GM12878 (cell line): ENCODE results near the gene RPS6KA4. TPM values are rescaled to one million over a fixed set of nuclear protein-coding genes. Genes with fewer than 3 reads are reported as not detected.
A peak's percentile ranks its signal among the peaks of the same experiment; 100 is the strongest.

Experiments used
- CREM ChIP-seq: IDR thresholded peaks from 2 replicates; pipeline ENCODE4 v1.6.1; 2014; ENCODE audit warnings: antibody characterized with exemption, low read depth
- EZH2 ChIP-seq: IDR thresholded peaks from 2 replicates; pipeline ENCODE4 v1.6.1; 2012; ENCODE audit warnings: low read depth, mild to moderate bottlenecking, control low read depth, inconsistent platforms, low read length, borderline replicate concordance; ENCODE audit not compliant: control insufficient read depth
- FOXM1 ChIP-seq: IDR thresholded peaks from 2 replicates; pipeline ENCODE4 v1.6.1; 2012; ENCODE audit warnings: low read depth, mild to moderate bottlenecking, inconsistent platforms, low read length, moderate library complexity
- HDGF ChIP-seq: fragments of 450-650 bp; IDR thresholded peaks from 2 replicates; pipeline ENCODE4 v1.6.1; 2016; ENCODE audit warnings: antibody characterized with exemption
- JUND ChIP-seq: IDR thresholded peaks from 2 replicates; pipeline ENCODE4 v1.6.1; 2012; ENCODE audit warnings: low read depth, mild to moderate bottlenecking, low read length, improper control_type of control experiment, moderate library complexity
- KDM1A ChIP-seq: fragments of 200-600 bp; sonication (generic); IDR thresholded peaks from 2 replicates; pipeline ENCODE4 v1.6.1; 2016; ENCODE audit warnings: borderline replicate concordance
- MEF2B ChIP-seq: fragments of 450-650 bp; IDR thresholded peaks from 2 replicates; pipeline ENCODE4 v1.6.1; 2018; ENCODE audit warnings: mild to moderate bottlenecking, moderate library complexity; ENCODE audit not compliant: partially characterized antibody, poor library complexity, severe bottlenecking
- MTA2 ChIP-seq: fragments of 450-650 bp; IDR thresholded peaks from 2 replicates; pipeline ENCODE4 v1.6.1; 2016; ENCODE audit warnings: low read depth, mild to moderate bottlenecking, moderate library complexity
- RFX5 ChIP-seq: IDR thresholded peaks from 2 replicates; pipeline ENCODE4 v1.6.1; 2011; ENCODE audit warnings: low read depth, low read length, improper control_type of control experiment
- SPI1 ChIP-seq: IDR thresholded peaks from 2 replicates; pipeline ENCODE4 v1.6.1; 2011; ENCODE audit warnings: low read depth, mild to moderate bottlenecking, low read length, moderate library complexity, borderline replicate concordance; ENCODE audit not compliant: insufficient read depth
- TAF1 ChIP-seq: IDR thresholded peaks from 2 replicates; pipeline ENCODE4 v1.6.1; 2011; ENCODE audit warnings: mild to moderate bottlenecking, low read depth, low read length, borderline replicate concordance
- TBL1XR1 ChIP-seq: IDR thresholded peaks from 2 replicates; pipeline ENCODE4 v1.6.1; 2012; ENCODE audit warnings: low read depth, low read length, improper control_type of control experiment
- USF2 ChIP-seq: IDR thresholded peaks from 2 replicates; pipeline ENCODE4 v1.6.1; 2011; ENCODE audit warnings: low read depth, low read length, improper control_type of control experiment, borderline replicate concordance
- polyA plus RNA-seq, 11 experiments: library from polyadenylated mRNA; depleted of rRNA in 4 of 11; unstranded in 6 of 11; stranded (reverse) in 5 of 11; fragments of >200 nt; fragmentation: Nextera tagmentation in 4 of 11; fragmentation: Illumina TruSeq in 1 of 11; extraction: Ambion mirVana in 4 of 11; extraction: Trizol in 1 of 11; gene quantifications; 1 replicate in 1 of 11; 2 replicates in 10 of 11; pipeline versions ENCODE4 v1.2.1 to v1.2.3, GENCODE V29; 2011 to 2016; ENCODE audit warnings: inconsistent platforms in 2 of 11, missing spikeins in 2 of 11, low read depth in 1 of 11
- total RNA-seq, 4 experiments: library from RNA; depleted of rRNA in 3 of 4; stranded (reverse); fragments of >200 nt in 3 of 4; fragmentation: Illumina TruSeq in 1 of 4; extraction: Trizol in 1 of 4; gene quantifications; 2 replicates each; pipeline versions ENCODE4 v1.2.1 to v1.2.3, GENCODE V29; 2013 to 2021
- TF ChIP-seq, protein P1 (sequence below): IDR thresholded peaks from 2 replicates; pipeline ENCODE4 v1.6.1; 2012; ENCODE audit warnings: low read depth, low read length, improper control_type of control experiment
- TF ChIP-seq, protein P2 (sequence below): fragments of 450-650 bp; IDR thresholded peaks from 2 replicates; pipeline ENCODE4 v1.6.1; 2017; ENCODE audit warnings: low read depth, mild to moderate bottlenecking, moderate library complexity
- TF ChIP-seq, protein P3 (sequence below): fragments of 450-650 bp; IDR thresholded peaks from 2 replicates; pipeline ENCODE4 v1.6.1; 2017; ENCODE audit warnings: mild to moderate bottlenecking, moderate library complexity
- TF ChIP-seq, protein P4 (sequence below), 3 experiments: IDR thresholded peaks in 2 of 3; conservative IDR thresholded peaks in 1 of 3; 2 replicates each; pipeline ENCODE4 v1.5.1; 2011; ENCODE audit warnings: low read depth in 3 of 3, low read length in 3 of 3, mild to moderate bottlenecking in 3 of 3, control low read depth in 2 of 3, moderate library complexity in 2 of 3, inconsistent platforms in 1 of 3, mixed read lengths in 1 of 3; ENCODE audit not compliant: control insufficient read depth in 2 of 3, insufficient read depth in 1 of 3; ENCODE audit errors: extremely low read depth in 1 of 3

RPS6KA4 gene
- total and polyA plus RNA-seq, 10 of the 15 experiments (the other 5 are each of a cell fraction or from before 2014, with no cell fraction given), result 0.34 to 32.6 (median 11.3) TPM

DNA sequence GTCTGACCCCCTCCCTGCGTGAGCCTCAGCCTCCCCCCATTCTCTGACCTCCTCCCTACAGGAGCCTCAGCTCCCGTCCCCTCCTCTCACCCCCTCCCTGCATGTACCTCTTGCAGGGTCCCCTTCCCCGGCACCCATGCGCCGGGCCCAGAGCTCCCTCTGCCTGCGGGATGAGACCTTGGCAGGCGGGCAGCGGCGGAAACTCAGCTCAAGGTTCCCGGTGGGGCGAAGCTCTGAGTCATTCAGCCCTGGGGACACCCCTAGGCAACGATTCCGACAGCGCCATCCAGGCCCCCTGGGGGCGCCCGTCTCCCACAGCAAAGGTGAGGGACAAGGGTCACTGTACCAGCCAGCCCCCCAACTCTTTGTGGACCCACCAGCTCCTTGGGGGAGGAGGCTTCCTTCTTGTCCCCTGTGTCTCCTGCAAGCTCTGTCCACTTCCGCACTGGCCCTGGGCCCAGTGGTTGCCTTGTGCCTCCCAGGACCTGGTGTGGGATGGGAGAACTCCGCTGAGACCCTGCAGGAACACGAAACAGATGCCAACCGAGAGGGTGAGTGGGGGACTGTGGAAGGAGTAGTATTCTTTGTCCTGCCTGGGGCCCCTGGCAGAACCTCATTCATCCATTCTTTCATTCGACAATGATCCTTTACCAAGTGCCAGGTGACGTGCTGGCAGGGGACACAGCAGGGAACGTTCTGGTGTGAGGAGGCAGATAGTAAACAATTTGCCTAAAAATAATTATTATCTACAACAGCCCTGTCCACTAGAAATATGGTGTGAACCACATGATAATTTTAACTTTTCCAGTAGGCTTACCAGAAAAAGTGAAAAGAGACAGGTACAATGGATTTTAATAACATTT is 3.7 kb upstream of the RPS6KA4 start (continued):
- TF ChIP-seq, protein P1, sequence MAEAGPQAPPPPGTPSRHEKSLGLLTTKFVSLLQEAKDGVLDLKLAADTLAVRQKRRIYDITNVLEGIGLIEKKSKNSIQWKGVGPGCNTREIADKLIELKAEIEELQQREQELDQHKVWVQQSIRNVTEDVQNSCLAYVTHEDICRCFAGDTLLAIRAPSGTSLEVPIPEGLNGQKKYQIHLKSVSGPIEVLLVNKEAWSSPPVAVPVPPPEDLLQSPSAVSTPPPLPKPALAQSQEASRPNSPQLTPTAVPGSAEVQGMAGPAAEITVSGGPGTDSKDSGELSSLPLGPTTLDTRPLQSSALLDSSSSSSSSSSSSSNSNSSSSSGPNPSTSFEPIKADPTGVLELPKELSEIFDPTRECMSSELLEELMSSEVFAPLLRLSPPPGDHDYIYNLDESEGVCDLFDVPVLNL, result no peak
- TF ChIP-seq USF2 (no peak), KDM1A (no peak), MTA2 (0 out of 2 replicates have a peak, but pooled peaks have one; percentile 30), MEF2B (peak; percentile 51), HDGF (no peak), TBL1XR1 (no peak), TAF1 (no peak), FOXM1 (no peak), SPI1 (no peak), EZH2 (no peak), RFX5 (no peak), CREM (no peak), JUND (peak; percentile 50; the same call in 1 of the 2 replicates)
- TF ChIP-seq, protein P2, sequence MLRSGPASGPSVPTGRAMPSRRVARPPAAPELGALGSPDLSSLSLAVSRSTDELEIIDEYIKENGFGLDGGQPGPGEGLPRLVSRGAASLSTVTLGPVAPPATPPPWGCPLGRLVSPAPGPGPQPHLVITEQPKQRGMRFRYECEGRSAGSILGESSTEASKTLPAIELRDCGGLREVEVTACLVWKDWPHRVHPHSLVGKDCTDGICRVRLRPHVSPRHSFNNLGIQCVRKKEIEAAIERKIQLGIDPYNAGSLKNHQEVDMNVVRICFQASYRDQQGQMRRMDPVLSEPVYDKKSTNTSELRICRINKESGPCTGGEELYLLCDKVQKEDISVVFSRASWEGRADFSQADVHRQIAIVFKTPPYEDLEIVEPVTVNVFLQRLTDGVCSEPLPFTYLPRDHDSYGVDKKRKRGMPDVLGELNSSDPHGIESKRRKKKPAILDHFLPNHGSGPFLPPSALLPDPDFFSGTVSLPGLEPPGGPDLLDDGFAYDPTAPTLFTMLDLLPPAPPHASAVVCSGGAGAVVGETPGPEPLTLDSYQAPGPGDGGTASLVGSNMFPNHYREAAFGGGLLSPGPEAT, result 0 out of 2 replicates have a peak, but pooled peaks have one; percentile 40
- TF ChIP-seq, protein P3, sequence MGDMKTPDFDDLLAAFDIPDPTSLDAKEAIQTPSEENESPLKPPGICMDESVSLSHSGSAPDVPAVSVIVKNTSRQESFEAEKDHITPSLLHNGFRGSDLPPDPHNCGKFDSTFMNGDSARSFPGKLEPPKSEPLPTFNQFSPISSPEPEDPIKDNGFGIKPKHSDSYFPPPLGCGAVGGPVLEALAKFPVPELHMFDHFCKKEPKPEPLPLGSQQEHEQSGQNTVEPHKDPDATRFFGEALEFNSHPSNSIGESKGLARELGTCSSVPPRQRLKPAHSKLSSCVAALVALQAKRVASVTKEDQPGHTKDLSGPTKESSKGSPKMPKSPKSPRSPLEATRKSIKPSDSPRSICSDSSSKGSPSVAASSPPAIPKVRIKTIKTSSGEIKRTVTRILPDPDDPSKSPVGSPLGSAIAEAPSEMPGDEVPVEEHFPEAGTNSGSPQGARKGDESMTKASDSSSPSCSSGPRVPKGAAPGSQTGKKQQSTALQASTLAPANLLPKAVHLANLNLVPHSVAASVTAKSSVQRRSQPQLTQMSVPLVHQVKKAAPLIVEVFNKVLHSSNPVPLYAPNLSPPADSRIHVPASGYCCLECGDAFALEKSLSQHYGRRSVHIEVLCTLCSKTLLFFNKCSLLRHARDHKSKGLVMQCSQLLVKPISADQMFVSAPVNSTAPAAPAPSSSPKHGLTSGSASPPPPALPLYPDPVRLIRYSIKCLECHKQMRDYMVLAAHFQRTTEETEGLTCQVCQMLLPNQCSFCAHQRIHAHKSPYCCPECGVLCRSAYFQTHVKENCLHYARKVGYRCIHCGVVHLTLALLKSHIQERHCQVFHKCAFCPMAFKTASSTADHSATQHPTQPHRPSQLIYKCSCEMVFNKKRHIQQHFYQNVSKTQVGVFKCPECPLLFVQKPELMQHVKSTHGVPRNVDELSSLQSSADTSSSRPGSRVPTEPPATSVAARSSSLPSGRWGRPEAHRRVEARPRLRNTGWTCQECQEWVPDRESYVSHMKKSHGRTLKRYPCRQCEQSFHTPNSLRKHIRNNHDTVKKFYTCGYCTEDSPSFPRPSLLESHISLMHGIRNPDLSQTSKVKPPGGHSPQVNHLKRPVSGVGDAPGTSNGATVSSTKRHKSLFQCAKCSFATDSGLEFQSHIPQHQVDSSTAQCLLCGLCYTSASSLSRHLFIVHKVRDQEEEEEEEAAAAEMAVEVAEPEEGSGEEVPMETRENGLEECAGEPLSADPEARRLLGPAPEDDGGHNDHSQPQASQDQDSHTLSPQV, result no peak
- TF ChIP-seq, protein P4, sequence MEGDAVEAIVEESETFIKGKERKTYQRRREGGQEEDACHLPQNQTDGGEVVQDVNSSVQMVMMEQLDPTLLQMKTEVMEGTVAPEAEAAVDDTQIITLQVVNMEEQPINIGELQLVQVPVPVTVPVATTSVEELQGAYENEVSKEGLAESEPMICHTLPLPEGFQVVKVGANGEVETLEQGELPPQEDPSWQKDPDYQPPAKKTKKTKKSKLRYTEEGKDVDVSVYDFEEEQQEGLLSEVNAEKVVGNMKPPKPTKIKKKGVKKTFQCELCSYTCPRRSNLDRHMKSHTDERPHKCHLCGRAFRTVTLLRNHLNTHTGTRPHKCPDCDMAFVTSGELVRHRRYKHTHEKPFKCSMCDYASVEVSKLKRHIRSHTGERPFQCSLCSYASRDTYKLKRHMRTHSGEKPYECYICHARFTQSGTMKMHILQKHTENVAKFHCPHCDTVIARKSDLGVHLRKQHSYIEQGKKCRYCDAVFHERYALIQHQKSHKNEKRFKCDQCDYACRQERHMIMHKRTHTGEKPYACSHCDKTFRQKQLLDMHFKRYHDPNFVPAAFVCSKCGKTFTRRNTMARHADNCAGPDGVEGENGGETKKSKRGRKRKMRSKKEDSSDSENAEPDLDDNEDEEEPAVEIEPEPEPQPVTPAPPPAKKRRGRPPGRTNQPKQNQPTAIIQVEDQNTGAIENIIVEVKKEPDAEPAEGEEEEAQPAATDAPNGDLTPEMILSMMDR (IDR thresholded peaks at IDR 0.05 in 2 of 3, conservative IDR thresholded peaks at IDR 0.05 in 1 of 3; ENCODE audit: control insufficient read depth in 2 of 3, extremely low read depth in 1 of 3, insufficient read depth in 1 of 3, low read depth in 3 of 3, low read length in 3 of 3), result peak; percentile 67 to 95 (median 79)
